ENCODE data around the gene DDB1. TPM values are rescaled to one million over a fixed set of nuclear protein-coding genes. Genes with fewer than 3 reads are reported as not detected.

DDB1 gene
- total RNA-seq, 1 donor = 330 TPM

DNA sequence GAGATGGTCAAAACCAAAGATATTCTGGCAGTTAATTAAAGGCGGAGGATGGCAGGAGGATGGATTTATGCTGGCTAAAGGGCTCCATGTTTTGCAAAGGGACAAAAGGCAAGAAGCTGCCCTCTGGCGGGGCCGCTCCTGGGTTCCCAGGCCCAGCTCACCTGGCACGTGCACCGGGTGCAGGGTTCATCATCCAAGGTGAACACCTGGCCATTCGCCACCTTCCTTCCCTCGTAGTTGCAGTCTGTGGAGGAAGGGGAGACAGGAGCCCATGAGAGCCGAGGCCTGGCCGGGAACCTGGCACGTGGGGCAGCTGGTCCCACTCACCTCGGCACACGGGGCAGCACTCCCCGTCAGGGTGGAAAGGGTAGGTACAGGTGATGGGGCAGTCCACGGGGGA, 68.1 kb downstream of the DDB1 start:
- Histone ChIP-seq H3K4me2 (ENCODE audit: insufficient read depth, low read length) (no peak overlapping the region), H3K36me3 (ENCODE audit: insufficient read depth, low read length) (no peaks in the 10 kb centered on the region), H4K20me1 (ENCODE audit: insufficient read depth, low read length) (no peaks in the 10 kb centered on the region), H3K9me3 (ENCODE audit: low read depth, low read length) (no peaks in the 10 kb centered on the region), H3K27ac (ENCODE audit: low read depth, low read length) (no peak overlapping the region), H3K27me3 (ENCODE audit: insufficient read depth, low read length) (no peaks in the 10 kb centered on the region), H2AFZ (ENCODE audit: low read length) (no peak overlapping the region), H3K4me3 (ENCODE audit: insufficient read depth, low read length) (no peak overlapping the region), H3K4me1 (ENCODE audit: insufficient read depth, low read length) (no peaks in the 10 kb centered on the region), H3K79me2 (ENCODE audit: insufficient read depth, low read length) (no peaks in the 10 kb centered on the region)
- DNase-seq (ENCODE audit: insufficient read length, low spot score, missing footprints) = no peak
- TF ChIP-seq, protein P1, sequence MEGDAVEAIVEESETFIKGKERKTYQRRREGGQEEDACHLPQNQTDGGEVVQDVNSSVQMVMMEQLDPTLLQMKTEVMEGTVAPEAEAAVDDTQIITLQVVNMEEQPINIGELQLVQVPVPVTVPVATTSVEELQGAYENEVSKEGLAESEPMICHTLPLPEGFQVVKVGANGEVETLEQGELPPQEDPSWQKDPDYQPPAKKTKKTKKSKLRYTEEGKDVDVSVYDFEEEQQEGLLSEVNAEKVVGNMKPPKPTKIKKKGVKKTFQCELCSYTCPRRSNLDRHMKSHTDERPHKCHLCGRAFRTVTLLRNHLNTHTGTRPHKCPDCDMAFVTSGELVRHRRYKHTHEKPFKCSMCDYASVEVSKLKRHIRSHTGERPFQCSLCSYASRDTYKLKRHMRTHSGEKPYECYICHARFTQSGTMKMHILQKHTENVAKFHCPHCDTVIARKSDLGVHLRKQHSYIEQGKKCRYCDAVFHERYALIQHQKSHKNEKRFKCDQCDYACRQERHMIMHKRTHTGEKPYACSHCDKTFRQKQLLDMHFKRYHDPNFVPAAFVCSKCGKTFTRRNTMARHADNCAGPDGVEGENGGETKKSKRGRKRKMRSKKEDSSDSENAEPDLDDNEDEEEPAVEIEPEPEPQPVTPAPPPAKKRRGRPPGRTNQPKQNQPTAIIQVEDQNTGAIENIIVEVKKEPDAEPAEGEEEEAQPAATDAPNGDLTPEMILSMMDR (IDR thresholded peaks at IDR 0.05; ENCODE audit: extremely low read depth, low read depth, low read length) = no peak

DNA sequence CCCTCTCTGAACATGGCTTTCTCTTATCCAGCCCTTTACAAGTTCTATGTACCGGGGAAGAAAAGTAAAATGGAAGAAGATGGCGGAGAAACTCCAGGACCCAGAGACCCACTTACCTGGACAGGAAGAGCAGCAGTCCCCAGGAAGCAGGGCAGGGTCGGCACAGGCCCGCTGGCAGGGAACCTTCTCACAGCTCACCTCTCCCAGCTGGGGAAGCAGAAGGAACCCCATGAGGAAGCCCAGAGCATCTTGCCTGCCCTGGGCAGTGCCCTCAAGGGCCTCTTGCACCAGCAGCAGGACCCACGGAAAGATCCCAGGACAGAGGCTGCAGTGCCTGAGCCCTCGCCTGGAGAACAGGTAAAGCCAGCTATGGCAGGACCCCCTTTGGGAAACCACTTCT, 68.5 kb downstream of the DDB1 start:
- no peaks in the 10 kb centered on the region for H3K4me1 ChIP-seq (ENCODE audit: insufficient read depth, low read length)
- H2AFZ ChIP-seq (ENCODE audit: low read length) = no peak overlapping the region
- no peak overlapping the region for H3K27ac ChIP-seq (ENCODE audit: low read depth, low read length)
- TF ChIP-seq, protein P1 (IDR thresholded peaks at IDR 0.05; ENCODE audit: extremely low read depth, low read depth, low read length) = no peak
- no peak for DNase-seq (ENCODE audit: insufficient read length, low spot score, missing footprints)
- H3K4me3 ChIP-seq (ENCODE audit: insufficient read depth, low read length) = no peak overlapping the region
- no peaks in the 10 kb centered on the region for H3K79me2 ChIP-seq (ENCODE audit: insufficient read depth, low read length)
- H3K27me3 ChIP-seq (ENCODE audit: insufficient read depth, low read length) = no peaks in the 10 kb centered on the region
- H3K4me2 ChIP-seq (ENCODE audit: insufficient read depth, low read length) = no peak overlapping the region
- no peaks in the 10 kb centered on the region for H3K36me3 ChIP-seq (ENCODE audit: insufficient read depth, low read length)
- H3K9me3 ChIP-seq (ENCODE audit: low read depth, low read length) = no peaks in the 10 kb centered on the region
- H4K20me1 ChIP-seq (ENCODE audit: insufficient read depth, low read length) = no peaks in the 10 kb centered on the region

DNA sequence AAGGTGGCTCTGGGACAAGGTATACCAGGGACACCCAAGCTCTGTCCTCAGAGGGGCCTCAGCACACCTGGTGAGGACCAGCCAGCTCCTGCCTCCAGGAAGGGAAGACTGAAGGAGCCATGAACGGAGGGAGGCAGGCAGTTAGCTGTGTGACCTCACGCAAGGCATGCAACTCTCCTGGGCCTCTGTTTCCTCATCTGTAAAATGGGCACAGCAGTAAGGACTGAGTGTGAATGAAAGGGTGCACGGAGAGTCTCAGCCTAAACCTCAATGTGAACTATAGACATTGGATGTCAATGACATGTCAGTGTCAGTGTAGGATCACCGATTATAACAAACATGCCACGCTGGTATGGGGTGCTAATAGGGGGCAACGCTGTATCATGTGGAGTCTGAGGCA, 73.5 kb downstream of the DDB1 start:
- Histone ChIP-seq H3K27me3 (ENCODE audit: insufficient read depth, low read length) (no peaks in the 10 kb centered on the region), H4K20me1 (ENCODE audit: insufficient read depth, low read length) (no peaks in the 10 kb centered on the region), H3K4me1 (ENCODE audit: insufficient read depth, low read length) (no peaks in the 10 kb centered on the region), H3K79me2 (ENCODE audit: insufficient read depth, low read length) (no peaks in the 10 kb centered on the region), H2AFZ (ENCODE audit: low read length) (no peak overlapping the region), H3K36me3 (ENCODE audit: insufficient read depth, low read length) (no peaks in the 10 kb centered on the region), H3K9me3 (ENCODE audit: low read depth, low read length) (no peaks in the 10 kb centered on the region), H3K27ac (ENCODE audit: low read depth, low read length) (no peak overlapping the region), H3K4me2 (ENCODE audit: insufficient read depth, low read length) (no peak overlapping the region), H3K4me3 (ENCODE audit: insufficient read depth, low read length) (no peak overlapping the region)
- TF ChIP-seq, protein P1 (IDR thresholded peaks at IDR 0.05; ENCODE audit: extremely low read depth, low read depth, low read length) = no peak
- no peak for DNase-seq (ENCODE audit: insufficient read length, low spot score, missing footprints)

DNA sequence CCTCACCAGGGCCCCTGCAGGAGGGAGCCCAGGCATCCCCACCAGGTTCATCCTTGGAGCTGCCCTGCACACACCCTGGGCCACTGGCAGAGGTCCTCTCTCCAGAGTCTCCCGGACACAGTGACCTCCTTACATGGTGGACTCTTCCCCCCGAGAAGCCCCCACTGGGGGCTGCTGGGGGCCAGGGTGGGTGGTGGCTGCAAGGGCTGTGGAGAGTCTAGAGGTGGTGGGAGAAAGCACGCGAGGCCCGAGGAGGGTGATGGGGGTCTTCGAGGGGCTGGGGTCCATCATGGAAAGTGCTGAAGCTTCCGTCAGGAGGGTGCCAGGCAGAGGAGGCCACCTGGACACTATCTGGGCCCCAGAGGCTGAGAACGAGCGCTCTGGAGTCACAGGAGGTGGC, 74.4 kb downstream of the DDB1 start:
- no peaks in the 10 kb centered on the region for H3K4me1 ChIP-seq (ENCODE audit: insufficient read depth, low read length)
- no peaks in the 10 kb centered on the region for H3K9me3 ChIP-seq (ENCODE audit: low read depth, low read length)
- no peaks in the 10 kb centered on the region for H3K79me2 ChIP-seq (ENCODE audit: insufficient read depth, low read length)
- no peak overlapping the region for H3K27ac ChIP-seq (ENCODE audit: low read depth, low read length)
- H4K20me1 ChIP-seq (ENCODE audit: insufficient read depth, low read length) = no peaks in the 10 kb centered on the region
- H3K27me3 ChIP-seq (ENCODE audit: insufficient read depth, low read length) = no peaks in the 10 kb centered on the region
- no peaks in the 10 kb centered on the region for H3K36me3 ChIP-seq (ENCODE audit: insufficient read depth, low read length)
- TF ChIP-seq, protein P1 (IDR thresholded peaks at IDR 0.05; ENCODE audit: extremely low read depth, low read depth, low read length) = no peak
- no peak overlapping the region for H3K4me2 ChIP-seq (ENCODE audit: insufficient read depth, low read length)
- DNase-seq (ENCODE audit: insufficient read length, low spot score, missing footprints) = no peak
- H2AFZ ChIP-seq (ENCODE audit: low read length) = no peak overlapping the region
- H3K4me3 ChIP-seq (ENCODE audit: insufficient read depth, low read length) = no peak overlapping the region

Data from osteoblast (primary cell).